Measurements from ENCODE around the gene RAB9A.

RAB9A gene

GRCh38 chrX:13752141-13752540 is 63.2 kb downstream of the RAB9A start:
- DNase-seq, result no peak

- DNase-seq, result no peak
These were observed 63.7 kb downstream of the RAB9A start for GRCh38 chrX:13752646-13753045.

- DNase-seq, result no peak
These were observed 65.8 kb downstream of the RAB9A start for GRCh38 chrX:13754765-13755164.

- no peak for DNase-seq
These were observed 66.3 kb downstream of the RAB9A start for GRCh38 chrX:13755254-13755653.

- DNase-seq, result no peak
These were observed 67.5 kb downstream of the RAB9A start for GRCh38 chrX:13756381-13756780.

GRCh38 chrX:13759152-13759718 is 70.3 kb downstream of the RAB9A start:
- DNase-seq, result no peak

Measured in fibroblast of skin of right biceps (primary cell).